Epithelial cell of proximal tubule (primary cell): ENCODE measurements around the gene DCBLD2. TPM values are rescaled to one million over a fixed set of nuclear protein-coding genes. Genes with fewer than 3 reads are reported as not detected.
A peak's percentile ranks its signal among the peaks of the same experiment; 100 is the strongest.

Source experiments
- DNase-seq: peaks from one replicate; pipeline ENCODE4 v3.0.0-alpha.2; 2011; ENCODE audit warnings: low read depth
- H3K4me3 ChIP-seq: 2 replicates; pipeline ENCODE4 v1.5.1; 2011; ENCODE audit warnings: low read depth, mild to moderate bottlenecking, low read length
- CTCF ChIP-seq: conservative IDR thresholded peaks from 2 replicates; pipeline ENCODE4 v1.5.1; 2012; ENCODE audit warnings: low read depth, mild to moderate bottlenecking, low read length
- total RNA-seq: library from RNA; depleted of rRNA; stranded (reverse); fragments of >200 nt; gene quantifications from 2 replicates; pipeline ENCODE4 v1.2.3, GENCODE V29; 2015

Gene DCBLD2
- total RNA-seq, 1 donor from 2014 or later = 846 TPM

GRCh38 chr3:98893740-98894139 lies 7.8 kb downstream of the DCBLD2 start:
- TF ChIP-seq CTCF = no peak
- H3K4me3 ChIP-seq = peak overlapping the region; percentile 95
- DNase-seq = no peak

- no peak for DNase-seq
- no peak for TF ChIP-seq CTCF
- peak overlapping the region; percentile 95 for H3K4me3 ChIP-seq
Measured at GRCh38 chr3:98892263-98892662, 9.2 kb downstream of the DCBLD2 start.

GRCh38 chr3:98890965-98891910 lies 10.3 kb downstream of the DCBLD2 start:
- H3K4me3 ChIP-seq = peak overlapping the region; percentile 95
- DNase-seq = no peak
- TF ChIP-seq CTCF = no peak

- TF ChIP-seq CTCF = no peak
- peak overlapping the region; percentile 95 for H3K4me3 ChIP-seq
- DNase-seq = no peak
Measured at GRCh38 chr3:98890181-98890835, 11.2 kb downstream of the DCBLD2 start.

DNA sequence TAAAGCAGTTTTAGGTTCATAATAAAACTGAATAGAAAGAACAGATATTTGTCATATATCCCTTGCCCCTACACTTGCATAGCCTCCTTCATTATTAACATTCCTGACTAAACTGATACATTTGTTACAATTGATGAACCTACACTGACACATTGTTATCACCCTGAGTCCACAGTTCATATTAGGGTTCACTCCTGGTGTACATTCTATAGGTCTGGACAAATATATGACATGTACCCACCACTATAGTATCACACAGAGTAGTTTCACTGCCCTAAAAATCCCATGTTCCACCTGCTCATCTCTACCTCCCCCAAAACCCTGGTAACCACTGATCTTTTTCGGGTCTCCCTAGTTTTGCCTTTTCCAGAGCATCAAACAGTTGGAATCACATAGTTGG lies 13.8 kb downstream of the DCBLD2 start:
- peak overlapping the region; percentile 95 for H3K4me3 ChIP-seq
- TF ChIP-seq CTCF = no peak
- DNase-seq = no peak

DNA sequence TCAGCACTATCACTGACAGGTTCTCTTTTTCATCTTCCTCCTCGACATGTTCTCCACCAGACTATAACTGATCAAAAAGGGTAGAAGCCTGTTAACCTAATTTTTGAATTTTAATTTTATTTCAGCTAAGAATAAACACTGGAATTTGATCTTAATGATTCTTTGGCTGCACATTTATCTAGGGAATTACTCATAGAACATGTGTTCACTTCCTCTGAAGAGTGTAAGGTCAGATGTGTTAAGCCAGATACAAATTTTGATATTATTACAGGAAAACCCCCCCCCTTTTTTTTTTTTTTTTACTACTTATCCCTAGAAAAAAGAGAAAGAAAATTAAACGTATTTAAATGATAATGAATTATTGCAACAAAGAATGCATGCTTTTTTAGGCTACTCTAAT lies 15.0 kb downstream of the DCBLD2 start:
- no peak for DNase-seq
- TF ChIP-seq CTCF = no peak
- peak overlapping the region; percentile 95 for H3K4me3 ChIP-seq
